Esophagus (tissue), 2 donors: Measurements from ENCODE around the gene NOX4. TPM values are rescaled to one million over a fixed set of nuclear protein-coding genes. Genes with fewer than 3 reads are reported as not detected.

Source experiments
- H3K27ac ChIP-seq, 2 donors: one replicate each; pipeline ENCODE4 v1.5.1; 2013; ENCODE audit warnings: low read depth in 2 of 2, mild to moderate bottlenecking in 2 of 2, inconsistent platforms in 1 of 2, low read length in 1 of 2, moderate library complexity in 1 of 2
- H3K27me3 ChIP-seq, 2 donors: one replicate each; pipeline ENCODE4 v1.6.1; 2013; ENCODE audit warnings: low read length in 2 of 2, control low read depth in 1 of 2, mild to moderate bottlenecking in 1 of 2; ENCODE audit not compliant: insufficient read depth in 2 of 2, control insufficient read depth in 1 of 2
- H3K36me3 ChIP-seq, 2 donors: one replicate each; pipeline ENCODE4 v1.6.1; 2013; ENCODE audit warnings: low read length in 1 of 2; ENCODE audit not compliant: control insufficient read depth in 2 of 2, insufficient read depth in 2 of 2
- H3K4me1 ChIP-seq, 2 donors: one replicate each; pipeline ENCODE4 v1.6.1; 2013; ENCODE audit warnings: low read length in 1 of 2; ENCODE audit not compliant: control insufficient read depth in 2 of 2, insufficient read depth in 2 of 2
- H3K4me3 ChIP-seq, 2 donors: one replicate each; pipeline ENCODE4 v1.5.1; 2013; ENCODE audit warnings: low read length in 2 of 2, mild to moderate bottlenecking in 2 of 2, low read depth in 1 of 2, moderate library complexity in 1 of 2
- H3K9me3 ChIP-seq, 2 donors: one replicate each; pipeline ENCODE4 v1.6.1; 2013; ENCODE audit warnings: mild to moderate bottlenecking in 2 of 2, low read depth in 1 of 2, low read length in 1 of 2, moderate library complexity in 1 of 2; ENCODE audit not compliant: control insufficient read depth in 2 of 2, insufficient read depth in 1 of 2
- WGBS, 2 donors: extraction: QIAGEN DNeasy Blood & Tissue Kit; methylation state at CpG; one replicate each; pipeline ENCODE4 v1.1.7; 2013; 5-methylcytosine and 5-hydroxymethylcytosine counted together
- polyA plus RNA-seq, 2 donors: library from polyadenylated mRNA; stranded (reverse); fragments of 200-250 nt; gene quantifications; one replicate each; pipeline ENCODE4 v1.2.3, GENCODE V29; 2013
- donor health status: healthy with polysubstance abuse.
- donor health status: Bipolar disorder and iron deficiency.

Gene NOX4
- polyA plus RNA-seq, 2 donors: 0.20 to 0.43 TPM

DNA sequence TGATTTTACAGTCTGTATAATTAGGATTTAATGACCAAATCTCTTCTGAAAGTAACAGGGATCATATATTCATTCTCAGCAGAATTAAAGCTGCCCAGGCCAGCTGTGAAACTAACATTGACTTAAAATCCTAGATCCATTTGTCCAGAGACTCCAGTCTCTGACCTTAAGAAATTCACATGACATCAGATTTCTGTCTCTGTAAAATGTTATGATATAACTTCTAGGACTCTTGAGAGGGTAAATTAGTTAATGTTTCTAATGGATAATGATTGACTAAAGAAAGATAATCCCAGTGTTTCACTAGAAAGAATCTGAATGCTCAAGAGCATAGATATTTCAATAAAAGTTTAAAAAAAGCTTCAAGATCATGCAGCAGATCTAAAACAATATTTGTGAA is 6.3 kb downstream of the NOX4 start:
- H3K9me3 ChIP-seq: no peaks in the 10 kb centered on the region
- H3K27ac ChIP-seq: no peak overlapping the region

DNA sequence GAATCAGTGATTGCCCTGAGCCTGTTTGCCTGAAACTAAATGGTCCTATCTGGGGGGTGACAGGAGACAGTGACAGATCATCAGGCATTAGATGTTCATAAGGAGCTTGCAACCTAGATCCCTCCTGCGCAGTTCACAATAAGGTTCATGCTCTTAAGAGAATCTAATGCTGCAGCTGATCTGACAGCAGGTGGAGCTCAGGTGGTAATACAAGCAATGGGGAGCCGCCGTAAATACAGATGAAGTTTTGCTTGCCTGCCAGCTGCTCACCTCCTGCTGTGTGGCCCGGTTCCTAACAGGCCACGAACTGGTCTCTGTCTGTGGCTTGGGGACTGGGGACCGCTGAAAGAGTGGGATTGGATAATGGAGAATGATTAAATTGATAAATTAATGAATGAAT is 14.0 kb downstream of the NOX4 start:
- no peaks in the 10 kb centered on the region for H3K4me1 ChIP-seq
- no peaks in the 10 kb centered on the region for H3K9me3 ChIP-seq
- H3K27me3 ChIP-seq: no peaks in the 10 kb centered on the region
- no peak overlapping the region for H3K27ac ChIP-seq
- H3K36me3 ChIP-seq: no peaks in the 10 kb centered on the region
- WGBS, 2 donors: 58 to 62% methylated on average over 6 of the region's 6 CpGs
- no peak overlapping the region for H3K4me3 ChIP-seq

More for the DNA sequence above, 6.3 kb downstream of the NOX4 start:
- Histone ChIP-seq H3K4me3 (no peak overlapping the region), H3K36me3 (no peaks in the 10 kb centered on the region), H3K4me1 (no peaks in the 10 kb centered on the region), H3K27me3 (no peaks in the 10 kb centered on the region)

DNA sequence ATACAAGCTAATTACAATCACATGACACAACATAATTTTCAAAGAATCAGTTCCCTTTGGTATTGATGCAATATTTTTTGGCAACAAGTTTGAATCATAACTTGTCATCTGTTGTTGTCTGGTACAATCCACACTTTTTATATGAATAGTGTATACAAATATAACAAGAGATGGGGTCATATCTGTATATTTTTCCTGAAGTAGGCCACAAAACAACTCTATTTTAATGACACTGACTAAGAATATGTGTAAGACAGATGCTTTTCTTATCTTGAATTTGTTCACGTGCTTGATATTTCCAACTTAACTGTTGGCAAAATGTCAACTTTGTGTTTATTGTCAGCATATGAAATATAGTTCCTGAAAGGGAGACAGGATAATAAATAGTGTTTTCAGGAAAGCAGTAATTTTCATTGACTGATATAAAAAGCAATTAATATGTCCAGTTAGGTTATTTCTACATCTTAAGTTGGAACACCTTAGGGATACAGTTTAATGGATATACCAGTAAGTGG is 27.9 kb downstream of the NOX4 start:
- H3K36me3 ChIP-seq: no peaks in the 10 kb centered on the region
- H3K27ac ChIP-seq: no peak overlapping the region
- no peak overlapping the region for H3K4me3 ChIP-seq
- H3K27me3 ChIP-seq: no peaks in the 10 kb centered on the region
- 35 to 43% methylated on average over 1 of the region's 1 CpG for WGBS, 2 donors
- H3K4me1 ChIP-seq: no peaks in the 10 kb centered on the region
- no peaks in the 10 kb centered on the region for H3K9me3 ChIP-seq

DNA sequence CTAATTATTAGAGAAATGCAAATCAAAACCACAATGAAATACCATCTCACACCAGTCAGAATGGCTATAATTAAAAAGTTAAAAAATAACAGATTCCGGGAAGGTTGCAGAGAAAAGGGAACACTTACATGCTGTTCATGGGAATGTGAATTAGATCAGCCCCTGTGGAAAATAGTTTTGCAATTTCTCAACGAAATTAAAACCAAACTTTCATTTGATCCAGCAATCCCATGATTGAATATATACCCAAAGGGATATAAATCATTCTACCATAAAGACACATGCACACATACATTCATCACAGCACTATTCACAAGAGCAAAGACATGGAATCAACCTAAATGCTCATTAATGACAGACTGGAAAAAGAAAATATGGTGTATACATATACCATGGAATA is 32.5 kb downstream of the NOX4 start:
- H3K36me3 ChIP-seq: no peaks in the 10 kb centered on the region
- H3K4me1 ChIP-seq: peaks cover 0 to 3% of the 10 kb centered on the region in 2 donors
- H3K27ac ChIP-seq: no peak overlapping the region
- peaks cover 0 to 5% of the 10 kb centered on the region in 2 donors for H3K9me3 ChIP-seq
- no peak overlapping the region for H3K4me3 ChIP-seq
- 66 to 70% methylated on average over 2 of the region's 2 CpGs for WGBS, 2 donors
- no peaks in the 10 kb centered on the region for H3K27me3 ChIP-seq

DNA sequence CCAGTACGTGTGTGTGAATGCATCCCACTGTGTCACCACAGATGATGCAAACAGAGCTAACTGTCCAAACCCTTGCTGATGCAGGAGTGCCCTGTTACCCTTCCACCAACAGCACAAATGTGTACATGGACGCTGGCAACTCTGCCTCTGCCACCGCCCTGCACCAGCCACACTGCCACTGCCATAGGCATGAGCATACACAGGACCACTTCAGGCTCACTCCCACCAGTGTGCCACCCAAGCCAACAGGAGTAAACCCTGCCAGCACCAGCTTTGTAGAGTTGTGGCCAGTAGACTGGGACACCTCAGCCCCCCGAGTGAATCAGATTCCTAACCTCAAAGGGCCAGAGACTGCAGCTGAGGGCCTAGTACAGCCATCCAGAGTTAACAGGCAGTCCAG is 34.0 kb downstream of the NOX4 start:
- H3K4me3 ChIP-seq: no peak overlapping the region
- peaks cover 0 to 5% of the 10 kb centered on the region in 2 donors for H3K9me3 ChIP-seq
- peaks cover 0 to 3% of the 10 kb centered on the region in 2 donors for H3K4me1 ChIP-seq
- H3K27me3 ChIP-seq: no peaks in the 10 kb centered on the region
- H3K36me3 ChIP-seq: no peaks in the 10 kb centered on the region
- WGBS, 2 donors: 92 to 93% methylated on average over 4 of the region's 4 CpGs
- H3K27ac ChIP-seq: no peak overlapping the region

DNA sequence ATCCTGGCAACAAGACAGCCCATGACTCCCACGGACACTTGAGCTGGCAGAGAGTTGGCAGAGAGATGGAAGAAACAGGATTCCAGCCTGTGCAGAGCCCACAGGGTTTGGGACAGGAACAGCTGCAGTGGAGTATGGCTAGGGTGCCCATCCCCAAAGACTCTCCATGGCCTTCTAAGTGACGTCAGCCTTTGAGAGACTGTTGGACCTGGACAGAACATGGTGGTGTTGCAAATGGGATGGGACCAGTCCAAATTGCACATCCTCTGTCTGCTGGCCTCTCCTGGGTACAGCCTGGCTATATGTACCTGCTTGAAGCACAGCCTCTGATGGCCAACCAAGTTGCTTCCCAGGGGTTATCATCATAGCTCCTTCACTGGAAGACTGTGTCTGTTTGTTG is 34.5 kb downstream of the NOX4 start:
- no peak overlapping the region for H3K4me3 ChIP-seq
- no peak overlapping the region for H3K27ac ChIP-seq
- WGBS, 2 donors: 68 to 81% methylated on average over 2 of the region's 2 CpGs
- H3K36me3 ChIP-seq: no peaks in the 10 kb centered on the region
- H3K27me3 ChIP-seq: no peaks in the 10 kb centered on the region
- H3K4me1 ChIP-seq: peaks cover 0 to 3% of the 10 kb centered on the region in 2 donors
- peaks cover 0 to 5% of the 10 kb centered on the region in 2 donors for H3K9me3 ChIP-seq

DNA sequence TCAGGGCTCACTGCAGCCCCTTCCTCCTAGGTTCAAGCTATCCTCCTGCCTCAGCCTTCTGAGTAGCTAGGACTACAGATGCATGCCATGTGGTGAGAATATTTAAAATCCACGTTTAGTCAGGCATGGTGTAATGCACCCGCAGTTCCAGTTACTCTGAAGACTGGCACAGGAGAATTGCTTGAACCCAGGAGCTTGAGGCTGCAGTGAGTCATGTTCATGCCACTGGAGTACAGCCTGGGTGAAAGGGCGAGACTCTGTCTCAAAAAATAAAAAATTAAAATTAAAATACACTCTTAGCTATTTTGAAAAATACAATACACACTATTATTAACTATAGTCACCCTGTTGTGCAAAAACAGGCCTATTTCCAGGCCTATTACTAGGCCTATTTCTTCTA is 38.4 kb downstream of the NOX4 start:
- no peak overlapping the region for H3K4me3 ChIP-seq

DNA sequence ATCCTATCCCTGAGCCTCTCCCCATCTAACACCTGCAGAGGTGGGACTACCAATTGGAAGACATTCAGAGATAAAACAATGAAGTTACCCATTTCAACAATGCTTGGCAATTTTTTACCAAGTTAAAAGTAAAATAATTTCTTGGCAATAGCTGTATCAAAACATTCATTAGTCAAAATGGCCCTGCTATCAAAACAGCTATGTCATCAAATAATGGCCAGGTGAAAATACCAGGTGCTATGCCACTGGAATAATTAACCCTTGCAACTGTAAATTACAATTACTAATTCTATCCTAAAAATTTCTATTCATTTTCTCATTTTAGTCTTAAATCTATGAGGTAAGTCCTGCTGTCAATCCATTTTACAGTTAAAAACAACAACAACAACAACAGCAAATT is 43.3 kb downstream of the NOX4 start:
- no peaks in the 10 kb centered on the region for H3K36me3 ChIP-seq
- no peaks in the 10 kb centered on the region for H3K9me3 ChIP-seq
- no peaks in the 10 kb centered on the region for H3K27me3 ChIP-seq
- no peak overlapping the region for H3K27ac ChIP-seq
- H3K4me1 ChIP-seq: no peaks in the 10 kb centered on the region
- no peak overlapping the region for H3K4me3 ChIP-seq

More for the DNA sequence above, 38.4 kb downstream of the NOX4 start:
- H3K36me3 ChIP-seq: no peaks in the 10 kb centered on the region
- WGBS, 2 donors: 69 to 72% methylated on average over 3 of the region's 3 CpGs
- no peaks in the 10 kb centered on the region for H3K27me3 ChIP-seq
- peaks cover 0 to 3% of the 10 kb centered on the region in 2 donors for H3K4me1 ChIP-seq
- H3K9me3 ChIP-seq: peaks cover 0 to 5% of the 10 kb centered on the region in 2 donors
- H3K27ac ChIP-seq: no peak overlapping the region

DNA sequence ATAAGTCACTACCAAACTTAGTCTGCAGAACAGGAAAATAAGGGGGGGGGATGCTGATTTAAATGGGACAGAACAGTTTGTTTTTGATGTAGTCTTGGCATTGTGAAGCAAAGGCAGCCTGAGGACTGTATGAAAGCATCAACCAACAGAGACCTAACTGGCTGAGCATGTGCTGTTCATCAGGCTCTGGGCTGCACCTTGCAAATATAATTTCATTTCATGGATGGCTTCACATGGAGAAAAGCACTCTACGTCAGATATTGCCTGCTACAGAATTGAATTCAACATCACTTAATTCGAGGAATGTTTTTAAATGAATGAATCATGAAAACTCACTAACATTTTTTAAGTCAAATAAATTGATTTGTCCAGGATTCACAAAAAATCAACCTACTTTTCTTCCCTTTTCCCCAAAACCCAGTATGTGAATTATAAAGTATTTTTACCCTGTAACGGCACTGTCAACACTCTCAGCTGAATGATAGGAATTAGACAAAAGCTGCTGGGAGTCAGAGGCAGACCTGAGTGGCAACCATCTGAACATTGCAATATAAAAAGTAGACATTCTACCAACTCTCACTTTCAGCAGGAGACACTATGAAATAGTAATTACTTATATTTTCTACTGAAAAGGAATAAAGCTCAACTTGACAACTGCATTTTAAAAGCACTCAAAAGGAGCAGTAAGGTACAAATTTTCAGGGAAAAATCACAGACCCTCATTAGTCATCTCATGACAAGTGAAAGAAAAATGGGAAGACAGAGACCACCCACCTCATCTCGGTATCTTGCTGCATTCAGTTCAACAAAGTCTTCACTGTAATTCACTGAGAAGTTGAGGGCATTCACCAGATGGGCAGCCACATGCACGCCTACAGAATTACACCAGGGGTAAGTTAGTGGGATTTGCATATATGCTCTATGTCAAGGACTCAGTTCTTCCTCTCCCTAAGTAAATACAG is 47.5 kb downstream of the NOX4 start:
- Histone ChIP-seq H3K9me3 (no peaks in the 10 kb centered on the region), H3K4me3 (no peak overlapping the region), H3K27ac (no peak overlapping the region), H3K36me3 (no peaks in the 10 kb centered on the region), H3K4me1 (no peaks in the 10 kb centered on the region), H3K27me3 (no peaks in the 10 kb centered on the region)
- WGBS, 2 donors: 56 to 63% methylated on average over 5 of the region's 5 CpGs

DNA sequence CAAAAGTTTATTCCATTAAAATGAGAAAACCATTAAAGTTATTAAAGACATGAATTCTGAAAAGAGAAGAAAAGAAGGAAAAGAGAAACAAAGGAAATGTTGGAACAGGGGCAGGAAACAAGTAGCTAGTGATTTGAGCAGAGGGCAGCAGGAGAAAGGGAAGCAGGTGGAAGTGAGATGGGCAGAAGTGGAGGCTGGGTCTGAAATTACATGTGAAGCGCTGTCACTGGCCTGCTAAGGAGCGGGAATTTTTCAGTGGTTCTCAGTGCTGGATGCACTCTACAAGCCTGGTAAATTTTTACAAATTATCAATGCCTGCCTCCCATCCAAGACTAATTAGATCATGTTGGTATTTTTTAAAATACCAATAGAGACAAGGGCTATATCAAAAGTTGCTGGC is 48.4 kb downstream of the NOX4 start:
- no peaks in the 10 kb centered on the region for H3K9me3 ChIP-seq
- 88 to 100% methylated on average over 2 of the region's 2 CpGs for WGBS, 2 donors
- H3K4me1 ChIP-seq: no peaks in the 10 kb centered on the region
- H3K27me3 ChIP-seq: no peaks in the 10 kb centered on the region
- no peak overlapping the region for H3K4me3 ChIP-seq
- no peak overlapping the region for H3K27ac ChIP-seq
- no peaks in the 10 kb centered on the region for H3K36me3 ChIP-seq
